Heart right ventricle (tissue), 16 donors: ENCODE results near the gene RALGAPA2. TPM values are rescaled to one million over a fixed set of nuclear protein-coding genes. Genes with fewer than 3 reads are reported as not detected.

Experiments used
- ATAC-seq, 8 donors: fragments of 200-7000 bp; cut with Tn5 transposase; one replicate each; pipeline ENCODE4 v1.9.1; 2020; ENCODE audit warnings: mild to moderate bottlenecking in 8 of 8, moderate library complexity in 8 of 8, moderate number of reproducible peaks in 1 of 8
- DNase-seq, 2 donors: peaks; one replicate each; pipeline ENCODE4 v3.0.0-alpha.2; 2020
- H3K27ac ChIP-seq, 10 donors: fragments of 200-600 bp; sonication (generic) in 2 of 10; one replicate each; pipeline versions ENCODE4 v1.5.0 to v1.8.0; 2020 to 2022; ENCODE audit warnings: mild to moderate bottlenecking in 3 of 10
- H3K27me3 ChIP-seq, 7 donors: fragments of 200-600 bp; one replicate each; pipeline ENCODE4 v1.8.0; 2021 to 2022; ENCODE audit warnings: mild to moderate bottlenecking in 2 of 7
- H3K36me3 ChIP-seq, 9 donors: fragments of 200-600 bp; sonication (generic) in 1 of 9; one replicate each; pipeline versions ENCODE4 v1.5.0 to v1.8.0; 2020 to 2022; ENCODE audit warnings: mild to moderate bottlenecking in 2 of 9
- H3K4me1 ChIP-seq, 9 donors: fragments of 200-600 bp; sonication (generic) in 1 of 9; one replicate each; pipeline versions ENCODE4 v1.5.0 to v1.8.0; 2020 to 2022; ENCODE audit warnings: mild to moderate bottlenecking in 4 of 9
- H3K4me3 ChIP-seq, 10 donors: fragments of 200-600 bp; sonication (generic) in 2 of 10; one replicate each; pipeline versions ENCODE4 v1.5.0 to v1.8.0; 2020 to 2022; ENCODE audit warnings: mild to moderate bottlenecking in 7 of 10, moderate library complexity in 2 of 10
- H3K9me3 ChIP-seq, 11 donors: fragments of 200-600 bp in 10 of 11; sonication (generic) in 2 of 11; one replicate each; pipeline versions ENCODE4 v1.5.0 to v1.8.0; 2013 to 2022; ENCODE audit warnings: mild to moderate bottlenecking in 2 of 11, control low read depth in 1 of 11, moderate library complexity in 1 of 11
- CTCF ChIP-seq, 9 donors: fragments of 200-600 bp; sonication (generic) in 2 of 9; IDR thresholded peaks; one replicate each; pipeline versions ENCODE4 v1.5.0 to v1.8.0; 2021 to 2022; ENCODE audit warnings: antibody characterized with exemption in 9 of 9, mild to moderate bottlenecking in 5 of 9, moderate library complexity in 1 of 9
- WGBS, 2 donors: extraction: QIAGEN DNeasy Blood & Tissue Kit; methylation state at CpG; one replicate each; pipeline ENCODE4 v1.1.7; 2013; ENCODE audit warnings: inconsistent platforms in 1 of 2; 5-methylcytosine and 5-hydroxymethylcytosine counted together
- intact Hi-C, 10 donors: fragments of 100-400 bp; cut with DNase I; formaldehyde crosslinking; loops; one replicate each; pipeline versions ENCODE4 v1.11.1 to v1.14.2; 2022
- polyA plus RNA-seq, 2 donors: library from polyadenylated mRNA; stranded (reverse); fragments of 200-250 nt; gene quantifications; one replicate each; pipeline ENCODE4 v1.2.3, GENCODE V29; 2013
- total RNA-seq, 10 donors: library from RNA; stranded (reverse); fragmentation: NEBNext Ultra II Directional in 3 of 10; extraction: Animal tissue kit (Norgen Biotek cat#: 25700) in 3 of 10; gene quantifications; one replicate each; pipeline versions ENCODE4 v1.2.1 to v1.2.4, GENCODE V29; 2021 to 2023
- donor health status: Arrhythmogenic right ventricular cardiomyopathy.
- donor health status: ischemic (EF 13 %, LVEDD 7.1; RV severe dilation, severe dysfunction).
- donor health status: healthy with polysubstance abuse.
- donor health status: DM: no; HTN: yes; CAD: no.
- donor health status: DM: no; HTN: no; CAD: no.
- donor health status: ischemic (EF 25% LVEDD 6.9; RV normal size, moderate dysfunction).
- donor health status: ischemic (EF 25% LVEDD 5.7; RV mildly dilated, moderate dysfunction).
- donor health status: healthy.
- donor health status: DM: yes; HTN: yes; CAD: no.
- donor health status: Ischemic cardiomyopathy.
- donor health status: ischemic (EF 35%, LVEDD 5.7; RV mildly dilated, moderate dysfunction).
- donor health status: nonischemic (EF 11% LVEDD 7.7; RV severe dilation, severe dysfunction).
- donor health status: DM: yes; HTN: yes; CAD: no.
- donor health status: PGD.
- donor health status: ischemic (EF 29% LVEDD 5.4; RV normal size, mild dysfunction).
- donor health status: nonischemic (EF 23%, LVEDD 6.1; RV moderate dilation, normal function).

Gene RALGAPA2
- total and polyA plus RNA-seq, 12 donors = 4.1 to 26.8 (median 18.2) TPM

DNA sequence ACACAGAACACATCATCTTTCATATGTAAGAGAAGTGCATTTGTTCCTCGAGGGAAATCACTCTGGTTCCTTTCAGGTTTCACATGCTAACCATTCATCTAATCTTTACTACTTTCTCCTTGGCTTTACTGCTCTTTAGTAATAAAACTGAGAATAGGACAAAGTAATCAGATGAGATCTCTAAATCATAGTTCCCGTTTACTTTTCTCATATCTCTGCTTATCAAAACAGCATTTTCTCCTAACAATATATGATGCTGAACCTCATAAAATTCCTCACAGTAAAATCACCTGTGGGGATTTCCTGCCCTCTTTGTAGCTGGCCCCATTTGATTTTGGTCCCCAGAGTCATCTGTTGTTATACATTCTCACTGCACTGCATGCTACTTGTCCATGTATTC, 100.2 kb downstream of the RALGAPA2 start:
- Histone ChIP-seq H3K36me3 (peaks cover 0 to 76% (median 12%) of the 10 kb centered on the region in 9 donors), H3K27ac (no peak overlapping the region), H3K4me3 (no peak overlapping the region), H3K9me3 (no peaks in the 10 kb centered on the region), H3K27me3 (no peaks in the 10 kb centered on the region), H3K4me1 (no peaks in the 10 kb centered on the region)
- ATAC-seq = no peak
- no peak for TF ChIP-seq CTCF (IDR thresholded peaks at IDR 0.05)
- no peak for DNase-seq
- 86 to 87% methylated on average over 2 of the region's 2 CpGs for WGBS, 2 donors
- intact Hi-C loops = no loop called here

DNA sequence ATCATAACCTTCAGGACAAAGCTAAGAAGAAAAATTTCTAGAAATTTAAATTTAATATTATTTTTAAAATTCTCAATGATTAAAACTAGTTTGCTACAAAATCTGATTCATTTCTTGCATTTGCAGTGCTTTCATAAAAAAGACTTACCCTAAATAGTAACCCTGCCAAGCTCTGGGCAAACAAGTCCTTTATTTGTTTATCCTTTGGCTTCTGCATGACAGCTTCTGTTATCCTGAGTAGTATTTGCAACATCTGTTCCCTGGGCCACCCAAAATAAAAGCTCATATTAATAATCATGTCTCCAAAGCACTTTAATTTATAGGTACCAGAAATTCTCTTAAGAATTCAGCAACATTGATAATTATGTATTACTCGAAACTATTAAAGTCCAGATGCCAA, 101.3 kb downstream of the RALGAPA2 start:
- Histone ChIP-seq H3K4me3 (no peak overlapping the region), H3K9me3 (no peaks in the 10 kb centered on the region), H3K27ac (no peak overlapping the region), H3K27me3 (no peaks in the 10 kb centered on the region), H3K36me3 (peaks cover 0 to 67% (median 12%) of the 10 kb centered on the region in 9 donors), H3K4me1 (no peaks in the 10 kb centered on the region)
- TF ChIP-seq CTCF (IDR thresholded peaks at IDR 0.05) = no peak
- 79 to 81% methylated on average over 1 of the region's 1 CpG for WGBS, 2 donors
- DNase-seq = no peak
- ATAC-seq = no peak
- intact Hi-C loops = no loop called here

DNA sequence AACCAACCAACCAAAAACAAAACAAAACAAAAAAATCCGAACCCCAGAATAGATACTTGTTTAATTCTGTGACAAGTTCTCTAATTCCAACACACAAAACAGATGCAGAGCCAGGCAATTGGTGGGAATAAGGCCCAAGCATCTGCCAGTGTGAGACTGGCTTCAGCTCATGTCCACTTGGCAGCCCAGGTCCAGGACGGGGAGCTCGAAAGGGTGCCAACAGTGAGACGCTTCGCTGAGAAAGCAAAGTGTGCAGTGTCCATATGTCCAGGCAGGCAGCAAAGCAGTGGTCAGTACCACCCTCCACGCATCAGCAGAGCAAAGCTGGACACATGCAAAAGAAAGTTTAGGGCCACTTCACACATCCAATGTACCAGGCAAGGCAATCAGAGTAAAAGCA, 102.9 kb downstream of the RALGAPA2 start:
- WGBS, 2 donors = 98% methylated on average over 6 of the region's 6 CpGs
- Histone ChIP-seq H3K27ac (no peak overlapping the region), H3K27me3 (no peaks in the 10 kb centered on the region), H3K9me3 (no peaks in the 10 kb centered on the region), H3K4me3 (no peak overlapping the region), H3K36me3 (peaks cover 0 to 61% (median 2%) of the 10 kb centered on the region in 9 donors), H3K4me1 (no peaks in the 10 kb centered on the region)
- intact Hi-C loops = loop anchor here in 1 of 10 donors (10.0 kb wide), 1 partner anchor 215 kb away; no protein-coding TSS in a partner anchor
- no peak for TF ChIP-seq CTCF (IDR thresholded peaks at IDR 0.05)
- DNase-seq (no peak), ATAC-seq (no peak)

DNA sequence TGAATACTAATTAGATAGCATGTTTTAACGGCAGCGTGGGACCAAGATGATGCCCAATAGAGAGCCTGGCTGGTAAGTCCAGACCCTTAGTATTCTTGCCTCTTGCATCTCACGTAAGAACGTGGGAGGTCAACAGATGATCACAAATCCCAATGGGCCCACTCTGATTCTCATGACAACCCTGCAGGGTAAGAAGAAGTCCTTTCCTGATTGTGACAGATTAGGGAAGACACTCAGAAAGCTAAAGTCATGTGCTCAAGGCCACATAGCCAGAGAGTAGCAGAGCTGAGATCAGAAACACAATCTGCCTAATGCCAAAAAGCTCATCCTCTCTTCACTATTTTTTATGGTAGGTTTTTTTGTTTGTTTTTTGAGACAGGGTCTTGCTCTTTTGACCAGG, 103.8 kb downstream of the RALGAPA2 start:
- no peak for ATAC-seq
- no peaks in the 10 kb centered on the region for H3K9me3 ChIP-seq
- H3K4me3 ChIP-seq = no peak overlapping the region
- H3K36me3 ChIP-seq = peaks cover 0 to 65% (median 0%) of the 10 kb centered on the region in 9 donors
- H3K4me1 ChIP-seq = no peaks in the 10 kb centered on the region
- no peak for TF ChIP-seq CTCF (IDR thresholded peaks at IDR 0.05)
- intact Hi-C loops = loop anchor here in 1 of 10 donors (10.0 kb wide), 1 partner anchor 216 kb away; no protein-coding TSS in a partner anchor
- no peaks in the 10 kb centered on the region for H3K27me3 ChIP-seq
- DNase-seq = no peak
- no peak overlapping the region for H3K27ac ChIP-seq
- WGBS, 2 donors = 89 to 91% methylated on average over 4 of the region's 4 CpGs
